ENCODE data around the gene MAGI1.
A peak's percentile ranks its signal among the peaks of the same experiment; 100 is the strongest.

MAGI1 gene

GRCh38 chr3:66014056-66014455 lies 24.7 kb downstream of the MAGI1 start:
- DNase-seq (ENCODE audit: low read depth), result no peak

- DNase-seq (ENCODE audit: low read depth), result no peak
Observed at GRCh38 chr3:66012711-66013110, 26.0 kb downstream of the MAGI1 start.

- no peak for DNase-seq (ENCODE audit: low read depth)
Observed at GRCh38 chr3:66010739-66011655, 27.7 kb downstream of the MAGI1 start.

GRCh38 chr3:66010348-66010738 lies 28.4 kb downstream of the MAGI1 start:
- DNase-seq (ENCODE audit: low read depth), result no peak

GRCh38 chr3:66004244-66004643 lies 34.5 kb downstream of the MAGI1 start:
- DNase-seq (ENCODE audit: low read depth), result no peak

GRCh38 chr3:66001626-66002025 lies 37.1 kb downstream of the MAGI1 start:
- no peak for DNase-seq (ENCODE audit: low read depth)

GRCh38 chr3:66000506-66000905 lies 38.2 kb downstream of the MAGI1 start:
- no peak for DNase-seq (ENCODE audit: low read depth)

- no peak for DNase-seq (ENCODE audit: low read depth)
Observed at GRCh38 chr3:65999606-66000005, 39.1 kb downstream of the MAGI1 start.

- peak; percentile 25 for DNase-seq (ENCODE audit: low read depth)
Observed at GRCh38 chr3:65996589-65996988, 42.1 kb downstream of the MAGI1 start.

- no peak for DNase-seq (ENCODE audit: low read depth)
Observed at GRCh38 chr3:65995515-65995914, 43.2 kb downstream of the MAGI1 start.

- peak; percentile 70 for DNase-seq (ENCODE audit: low read depth)
Observed at GRCh38 chr3:65995030-65995429, 43.7 kb downstream of the MAGI1 start.

- DNase-seq (ENCODE audit: low read depth), result no peak
Observed at GRCh38 chr3:65993134-65993900, 45.4 kb downstream of the MAGI1 start.

- peak; percentile 25 for DNase-seq (ENCODE audit: low read depth)
Observed at GRCh38 chr3:65992106-65992505, 46.6 kb downstream of the MAGI1 start.

- DNase-seq (ENCODE audit: low read depth), result no peak
Observed at GRCh38 chr3:65988411-65989180, 50.1 kb downstream of the MAGI1 start.

- no peak for DNase-seq (ENCODE audit: low read depth)
Observed at GRCh38 chr3:65986285-65986684, 52.4 kb downstream of the MAGI1 start.

GRCh38 chr3:65984975-65985374 lies 53.7 kb downstream of the MAGI1 start:
- no peak for DNase-seq (ENCODE audit: low read depth)

GRCh38 chr3:65983100-65983499 lies 55.6 kb downstream of the MAGI1 start:
- no peak for DNase-seq (ENCODE audit: low read depth)

GRCh38 chr3:65979731-65980130 lies 59.0 kb downstream of the MAGI1 start:
- DNase-seq (ENCODE audit: low read depth), result peak; percentile 88

- peak; percentile 55 for DNase-seq (ENCODE audit: low read depth)
Observed at GRCh38 chr3:65979162-65979561, 59.6 kb downstream of the MAGI1 start.

GRCh38 chr3:65978116-65978515 lies 60.6 kb downstream of the MAGI1 start:
- no peak for DNase-seq (ENCODE audit: low read depth)

- no peak for DNase-seq (ENCODE audit: low read depth)
Observed at GRCh38 chr3:65975032-65975431, 63.7 kb downstream of the MAGI1 start.

GRCh38 chr3:65974509-65974908 lies 64.2 kb downstream of the MAGI1 start:
- DNase-seq (ENCODE audit: low read depth), result peak; percentile 30

Data from ELR (cell line).